Measurements from ENCODE around the gene FADS6.
"Not testable (repeated sequence)": the region's sequence is repeated elsewhere in the genome, so short reads cannot be mapped to it uniquely, and the experiment has no call there.

The FADS6 gene

GRCh38 chr17:74907012-74907411, 13.6 kb upstream of the FADS6 start:
- no peak overlapping the region for H3K4me3 ChIP-seq (ENCODE audit: low read depth, low read length)
- no peaks in the 10 kb centered on the region for H3K79me2 ChIP-seq
- H3K9me3 ChIP-seq (ENCODE audit: control insufficient read depth, low read length) = no peaks in the 10 kb centered on the region
- no peak overlapping the region for H3K9ac ChIP-seq
- no peaks in the 10 kb centered on the region for H3K36me3 ChIP-seq (ENCODE audit: control insufficient read depth, insufficient read depth, low read length)
- no peak overlapping the region for H2AFZ ChIP-seq
- TF ChIP-seq CTCF (IDR thresholded peaks at IDR 0.05) = no peak
- no peaks in the 10 kb centered on the region for H3K27me3 ChIP-seq (ENCODE audit: control insufficient read depth, insufficient read depth, low read length)
- no peak overlapping the region for H3K4me2 ChIP-seq (ENCODE audit: low read length)
- no peak overlapping the region for H3K27ac ChIP-seq
- no peaks in the 10 kb centered on the region for H3K4me1 ChIP-seq

GRCh38 chr17:74906214-74906793, 12.9 kb upstream of the FADS6 start:
- not testable (repeated sequence) for H3K36me3 ChIP-seq (ENCODE audit: control insufficient read depth, insufficient read depth, low read length); H3K27ac ChIP-seq; H2AFZ ChIP-seq; H3K79me2 ChIP-seq; H3K4me3 ChIP-seq (ENCODE audit: low read depth, low read length); H3K9ac ChIP-seq; H3K27me3 ChIP-seq (ENCODE audit: control insufficient read depth, insufficient read depth, low read length); H3K4me2 ChIP-seq (ENCODE audit: low read length); H3K4me1 ChIP-seq; H3K9me3 ChIP-seq (ENCODE audit: control insufficient read depth, low read length)

GRCh38 chr17:74904687-74905409, 11.4 kb upstream of the FADS6 start:
- Histone ChIP-seq H3K4me3 (ENCODE audit: low read depth, low read length) (no peak overlapping the region), H3K9me3 (ENCODE audit: control insufficient read depth, low read length) (no peaks in the 10 kb centered on the region), H3K36me3 (ENCODE audit: control insufficient read depth, insufficient read depth, low read length) (no peaks in the 10 kb centered on the region), H3K27ac (no peak overlapping the region), H3K27me3 (ENCODE audit: control insufficient read depth, insufficient read depth, low read length) (no peaks in the 10 kb centered on the region), H3K79me2 (no peaks in the 10 kb centered on the region), H3K9ac (no peak overlapping the region), H3K4me1 (no peaks in the 10 kb centered on the region), H2AFZ (no peak overlapping the region), H3K4me2 (ENCODE audit: low read length) (no peak overlapping the region)
- TF ChIP-seq CTCF (IDR thresholded peaks at IDR 0.05) = no peak

- Histone ChIP-seq H3K4me3 (ENCODE audit: low read depth, low read length) (no peak overlapping the region), H3K9ac (no peak overlapping the region), H3K27me3 (ENCODE audit: control insufficient read depth, insufficient read depth, low read length) (no peaks in the 10 kb centered on the region), H3K79me2 (no peaks in the 10 kb centered on the region), H3K9me3 (ENCODE audit: control insufficient read depth, low read length) (no peaks in the 10 kb centered on the region), H3K36me3 (ENCODE audit: control insufficient read depth, insufficient read depth, low read length) (no peaks in the 10 kb centered on the region), H2AFZ (no peak overlapping the region), H3K4me1 (no peaks in the 10 kb centered on the region), H3K4me2 (ENCODE audit: low read length) (no peak overlapping the region), H3K27ac (no peak overlapping the region)
- no peak for TF ChIP-seq CTCF (IDR thresholded peaks at IDR 0.05)
Measured at GRCh38 chr17:74903671-74904070, 10.2 kb upstream of the FADS6 start.

- Histone ChIP-seq H3K36me3 (ENCODE audit: control insufficient read depth, insufficient read depth, low read length) (no peaks in the 10 kb centered on the region), H3K4me2 (ENCODE audit: low read length) (no peak overlapping the region), H3K9me3 (ENCODE audit: control insufficient read depth, low read length) (no peaks in the 10 kb centered on the region), H3K79me2 (no peaks in the 10 kb centered on the region), H2AFZ (no peak overlapping the region), H3K27me3 (ENCODE audit: control insufficient read depth, insufficient read depth, low read length) (no peaks in the 10 kb centered on the region), H3K4me1 (no peaks in the 10 kb centered on the region), H3K27ac (no peak overlapping the region), H3K9ac (no peak overlapping the region), H3K4me3 (ENCODE audit: low read depth, low read length) (no peak overlapping the region)
- TF ChIP-seq CTCF (IDR thresholded peaks at IDR 0.05) = no peak
Measured at GRCh38 chr17:74903034-74903433, 9.6 kb upstream of the FADS6 start.
